Esophagus muscularis mucosa (tissue), 3 donors: ENCODE data around the gene XRN1.
"Not testable (repeated sequence)": the region's sequence is repeated elsewhere in the genome, so short reads cannot be mapped to it uniquely, and the experiment has no call there.

Experiments used
- POLR2A ChIP-seq: fragments of 450-650 bp; IDR thresholded peaks from one replicate; pipeline ENCODE4 v1.6.1; 2017; ENCODE audit warnings: antibody characterized with exemption, moderate library complexity, mild to moderate bottlenecking, low read depth
- TF ChIP-seq, protein P1 (sequence below), 3 experiments: fragments of 200-600 bp in 2 of 3; fragments of 450-650 bp in 1 of 3; sonication (generic) in 2 of 3; IDR thresholded peaks; one replicate each; pipeline ENCODE4 v1.5.1; 2017 to 2019; ENCODE audit warnings: antibody characterized with exemption in 3 of 3, mild to moderate bottlenecking in 2 of 3, moderate library complexity in 1 of 3

GRCh38 chr3:142443060-142443459 is 4.8 kb downstream of the XRN1 start:
- TF ChIP-seq, protein P1, sequence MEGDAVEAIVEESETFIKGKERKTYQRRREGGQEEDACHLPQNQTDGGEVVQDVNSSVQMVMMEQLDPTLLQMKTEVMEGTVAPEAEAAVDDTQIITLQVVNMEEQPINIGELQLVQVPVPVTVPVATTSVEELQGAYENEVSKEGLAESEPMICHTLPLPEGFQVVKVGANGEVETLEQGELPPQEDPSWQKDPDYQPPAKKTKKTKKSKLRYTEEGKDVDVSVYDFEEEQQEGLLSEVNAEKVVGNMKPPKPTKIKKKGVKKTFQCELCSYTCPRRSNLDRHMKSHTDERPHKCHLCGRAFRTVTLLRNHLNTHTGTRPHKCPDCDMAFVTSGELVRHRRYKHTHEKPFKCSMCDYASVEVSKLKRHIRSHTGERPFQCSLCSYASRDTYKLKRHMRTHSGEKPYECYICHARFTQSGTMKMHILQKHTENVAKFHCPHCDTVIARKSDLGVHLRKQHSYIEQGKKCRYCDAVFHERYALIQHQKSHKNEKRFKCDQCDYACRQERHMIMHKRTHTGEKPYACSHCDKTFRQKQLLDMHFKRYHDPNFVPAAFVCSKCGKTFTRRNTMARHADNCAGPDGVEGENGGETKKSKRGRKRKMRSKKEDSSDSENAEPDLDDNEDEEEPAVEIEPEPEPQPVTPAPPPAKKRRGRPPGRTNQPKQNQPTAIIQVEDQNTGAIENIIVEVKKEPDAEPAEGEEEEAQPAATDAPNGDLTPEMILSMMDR (IDR thresholded peaks at IDR 0.05) = not testable (repeated sequence)
- not testable (repeated sequence) for TF ChIP-seq POLR2A
